T-helper 1 cell (primary cell): Measurements from ENCODE around the gene TIE1.

Source experiments
- DNase-seq, 5 donors: peaks; one replicate each; pipeline ENCODE4 v3.0.0-alpha.2; 2012 to 2020

The TIE1 gene

GRCh38 chr1:43293896-43294760 lies 6.7 kb upstream of the TIE1 start:
- DNase-seq: no peak

DNA sequence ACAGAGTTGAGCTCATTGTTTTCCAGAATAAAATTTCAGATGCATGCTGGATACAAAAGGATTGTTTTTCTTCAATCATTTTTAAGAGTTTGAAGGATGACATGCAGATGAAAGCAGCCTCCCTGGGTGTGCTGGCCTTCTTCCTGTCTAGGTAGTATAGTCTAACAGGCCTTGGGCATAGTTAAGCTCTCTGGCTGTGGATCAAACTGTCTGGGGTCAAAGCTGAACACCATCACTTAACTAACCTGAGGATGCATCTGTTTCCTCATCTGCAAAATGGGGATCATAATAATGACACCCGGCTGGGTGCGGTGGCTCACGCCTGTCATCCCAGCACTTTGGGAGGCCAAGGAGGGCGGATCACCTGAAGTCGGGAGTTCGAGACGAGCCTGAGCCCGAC lies 6.0 kb upstream of the TIE1 start:
- DNase-seq: no peak

DNA sequence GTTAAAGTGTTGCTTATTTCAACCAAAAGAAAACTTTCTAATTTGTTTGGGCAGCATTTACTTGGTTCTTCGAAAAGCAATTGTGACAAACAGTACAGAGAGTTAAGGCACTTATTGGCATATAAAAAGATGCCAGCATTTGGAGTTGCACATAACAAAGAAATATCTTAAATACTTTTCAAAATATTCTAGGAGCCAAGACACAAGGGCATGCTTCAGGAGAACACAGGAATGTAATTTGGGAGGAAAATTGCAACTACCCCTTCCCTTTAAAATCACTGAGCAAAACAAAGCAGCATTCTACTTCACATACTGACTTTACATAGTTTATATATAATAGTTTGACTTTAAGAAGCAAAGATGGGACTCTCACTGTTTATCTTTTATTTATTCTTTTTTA lies 4.6 kb upstream of the TIE1 start:
- no peak for DNase-seq

- DNase-seq: no peak
These were observed 2.7 kb upstream of the TIE1 start for GRCh38 chr1:43298055-43298454.

DNA sequence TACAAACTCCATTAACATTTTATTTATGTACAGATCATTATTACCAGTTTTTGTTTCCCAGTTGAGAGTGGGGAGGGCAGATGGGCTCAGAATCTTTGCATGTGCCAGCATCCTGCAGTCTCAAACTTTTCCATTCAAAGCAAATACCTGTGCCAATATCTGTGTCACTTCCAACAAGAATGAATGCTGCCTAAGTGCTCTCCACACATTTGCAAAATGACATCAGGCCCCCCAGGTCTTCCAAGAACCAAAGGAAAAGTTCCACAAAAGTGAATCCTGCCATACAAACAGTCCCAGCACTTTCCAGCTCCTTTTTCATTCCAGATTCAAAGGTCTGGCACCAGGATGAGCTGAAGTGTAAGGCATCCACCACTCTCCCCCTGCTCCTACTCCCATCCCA lies 1.7 kb upstream of the TIE1 start:
- DNase-seq: no peak

- DNase-seq: no peak
These were observed 1.4 kb downstream of the TIE1 start for GRCh38 chr1:43302201-43302600.

DNA sequence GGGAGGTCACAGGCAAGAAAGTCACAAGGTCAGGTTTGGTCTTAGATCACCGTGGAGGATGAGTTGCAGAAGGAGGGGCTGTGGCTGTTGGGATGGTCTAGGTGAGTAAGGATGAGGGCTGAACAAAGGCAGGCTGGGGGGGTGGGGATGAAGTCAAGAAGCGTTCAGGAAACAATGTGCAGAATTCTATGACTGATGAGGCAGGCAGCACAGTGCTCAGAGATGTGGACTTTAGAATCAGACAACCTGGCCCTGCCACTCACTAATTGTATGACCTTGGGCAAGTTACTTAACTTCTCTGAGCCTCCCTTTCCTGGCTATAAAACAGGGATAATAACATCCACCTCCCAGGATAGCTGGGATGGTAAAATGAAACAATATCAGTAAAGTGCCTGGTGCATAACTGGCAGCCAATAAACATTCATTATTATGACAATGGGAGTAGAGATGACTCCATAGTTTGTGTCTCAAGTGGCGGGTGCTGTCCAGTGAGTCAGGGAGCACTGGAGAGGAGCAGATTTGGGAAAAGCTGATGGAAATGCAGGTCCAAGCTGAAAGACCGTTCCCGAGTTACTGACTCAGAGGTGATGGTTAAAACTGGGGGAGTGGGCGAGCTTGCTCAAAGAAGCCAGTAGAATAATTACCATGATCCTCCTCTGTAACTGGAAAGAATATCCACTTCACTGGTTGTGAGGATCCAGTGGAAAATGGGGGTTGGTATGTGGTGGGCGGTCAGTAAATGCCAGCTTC lies 2.1 kb downstream of the TIE1 start:
- no peak for DNase-seq

- no peak for DNase-seq
These were observed 2.9 kb downstream of the TIE1 start for GRCh38 chr1:43303471-43304313.

GRCh38 chr1:43304314-43304681 lies 3.5 kb downstream of the TIE1 start:
- DNase-seq: no peak

DNA sequence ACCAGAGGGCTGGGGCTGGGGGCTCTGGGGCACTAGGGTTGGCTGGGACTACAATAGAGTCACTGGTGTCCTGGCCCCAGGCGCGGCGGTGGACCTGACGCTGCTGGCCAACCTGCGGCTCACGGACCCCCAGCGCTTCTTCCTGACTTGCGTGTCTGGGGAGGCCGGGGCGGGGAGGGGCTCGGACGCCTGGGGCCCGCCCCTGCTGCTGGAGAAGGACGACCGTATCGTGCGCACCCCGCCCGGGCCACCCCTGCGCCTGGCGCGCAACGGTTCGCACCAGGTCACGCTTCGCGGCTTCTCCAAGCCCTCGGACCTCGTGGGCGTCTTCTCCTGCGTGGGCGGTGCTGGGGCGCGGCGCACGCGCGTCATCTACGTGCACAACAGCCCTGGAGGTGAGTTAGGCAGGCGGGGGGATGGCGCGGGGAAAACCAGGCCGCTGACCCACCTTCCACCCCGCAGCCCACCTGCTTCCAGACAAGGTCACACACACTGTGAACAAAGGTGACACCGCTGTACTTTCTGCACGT lies 4.1 kb downstream of the TIE1 start:
- no peak for DNase-seq

- no peak for DNase-seq
These were observed 4.7 kb downstream of the TIE1 start for GRCh38 chr1:43305461-43305860.

DNA sequence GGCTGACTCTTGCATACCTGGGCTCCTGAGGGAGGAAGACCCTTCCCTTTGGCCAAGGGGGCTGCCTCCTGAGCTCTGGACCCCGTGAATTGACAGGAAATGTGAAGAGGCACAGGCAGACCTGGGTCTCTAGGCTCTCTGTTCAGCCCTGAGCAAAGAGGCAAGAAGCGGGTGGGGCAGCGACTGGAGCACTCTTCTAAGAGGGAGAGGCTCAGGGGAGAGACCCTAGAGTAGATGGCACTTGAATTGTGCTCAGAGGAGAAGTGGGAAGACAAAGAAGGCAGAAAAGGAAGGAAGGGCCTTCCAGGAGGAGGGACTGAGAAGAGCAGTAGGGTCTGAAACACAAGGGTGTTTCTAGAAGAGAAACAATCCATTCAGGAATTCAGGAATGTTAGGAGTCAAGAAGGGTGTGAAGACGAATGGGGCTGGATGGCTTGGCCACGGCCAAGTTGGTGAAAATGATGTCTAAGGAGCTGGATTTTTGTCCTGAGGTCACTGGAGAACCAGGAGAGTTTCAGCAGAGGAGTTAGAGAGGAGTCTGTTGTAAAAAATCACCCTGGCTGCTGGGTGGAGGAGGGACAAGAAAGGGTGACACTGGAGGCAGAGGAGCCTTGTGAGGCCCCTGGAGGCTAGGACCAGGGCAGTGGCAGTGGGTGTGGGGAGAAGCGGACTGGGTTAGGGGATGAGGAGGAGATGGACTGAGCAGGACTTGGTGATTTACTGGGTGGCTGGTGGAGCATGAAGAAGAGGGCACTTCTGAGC lies 5.3 kb downstream of the TIE1 start:
- DNase-seq: no peak

GRCh38 chr1:43306688-43307457 lies 6.1 kb downstream of the TIE1 start:
- no peak for DNase-seq

- no peak for DNase-seq
These were observed 6.8 kb downstream of the TIE1 start for GRCh38 chr1:43307458-43308158.

DNA sequence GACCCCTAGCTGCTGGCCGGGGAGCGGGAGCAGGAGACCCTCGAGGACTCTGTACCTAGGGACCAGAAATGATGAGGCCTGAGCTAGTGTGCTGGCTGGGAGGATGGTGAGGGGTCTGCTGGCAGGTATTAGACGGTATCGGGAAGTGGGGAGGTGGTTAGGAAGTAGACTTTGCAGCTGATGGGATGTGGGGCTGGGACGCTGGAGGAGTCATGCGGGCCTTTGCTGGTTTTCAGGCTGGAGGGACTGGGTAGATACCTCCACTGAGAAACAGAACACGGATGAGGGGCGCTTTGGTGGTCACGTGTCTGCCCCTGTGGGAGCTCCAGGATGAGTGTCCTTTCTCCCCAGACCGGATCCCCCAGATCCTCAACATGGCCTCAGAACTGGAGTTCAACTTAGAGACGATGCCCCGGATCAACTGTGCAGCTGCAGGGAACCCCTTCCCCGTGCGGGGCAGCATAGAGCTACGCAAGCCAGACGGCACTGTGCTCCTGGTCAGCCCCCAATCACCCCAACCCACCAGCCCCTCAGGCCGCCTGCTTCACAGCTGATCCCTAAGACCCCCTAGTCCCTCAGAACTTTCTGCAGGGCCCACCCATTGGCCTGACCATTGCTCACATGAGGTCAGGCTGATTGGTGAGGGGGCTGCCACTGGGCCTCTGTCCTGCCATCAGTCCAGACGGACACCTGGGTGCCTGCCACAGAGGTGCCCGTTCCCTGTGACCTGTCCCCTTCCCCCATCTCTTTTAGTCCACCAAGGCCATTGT lies 8.0 kb downstream of the TIE1 start:
- DNase-seq: no peak

DNA sequence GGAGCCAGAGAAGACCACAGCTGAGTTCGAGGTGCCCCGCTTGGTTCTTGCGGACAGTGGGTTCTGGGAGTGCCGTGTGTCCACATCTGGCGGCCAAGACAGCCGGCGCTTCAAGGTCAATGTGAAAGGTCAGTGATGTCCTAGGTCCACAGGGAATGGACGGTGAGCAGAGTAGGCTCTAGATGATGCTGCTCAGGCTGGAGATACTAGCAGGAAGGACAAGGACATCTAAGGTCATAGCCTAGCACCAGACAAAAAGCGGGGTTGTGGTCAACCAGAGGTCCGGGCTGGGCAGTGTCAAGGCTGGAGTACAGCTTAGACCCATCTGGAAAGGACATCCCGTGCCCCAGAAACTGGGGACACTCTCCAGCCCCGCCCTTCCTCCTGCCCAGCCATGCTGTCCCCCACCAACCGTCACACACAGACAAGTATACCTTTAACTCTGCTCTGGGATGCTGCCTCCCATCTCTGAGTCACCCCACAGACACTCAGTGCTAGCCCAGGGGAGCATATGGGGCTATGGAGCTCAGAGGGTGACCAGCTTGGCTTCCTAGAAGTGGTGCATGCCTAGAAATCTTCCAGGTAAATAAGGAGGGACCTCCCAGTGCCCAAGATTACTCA lies 8.7 kb downstream of the TIE1 start:
- no peak for DNase-seq

DNA sequence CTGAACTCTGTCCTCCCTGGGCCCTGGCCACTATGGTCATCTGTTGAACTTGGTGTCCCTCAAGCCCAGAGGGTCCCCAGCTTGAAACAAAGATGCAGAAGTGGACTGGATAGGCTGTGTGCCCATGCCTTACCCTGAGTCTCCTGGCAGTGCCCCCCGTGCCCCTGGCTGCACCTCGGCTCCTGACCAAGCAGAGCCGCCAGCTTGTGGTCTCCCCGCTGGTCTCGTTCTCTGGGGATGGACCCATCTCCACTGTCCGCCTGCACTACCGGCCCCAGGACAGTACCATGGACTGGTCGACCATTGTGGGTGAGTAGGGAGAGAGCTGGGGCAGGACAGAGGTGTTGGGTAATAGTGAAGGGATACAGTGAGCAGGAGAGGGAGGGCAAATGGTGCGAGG lies 10.7 kb downstream of the TIE1 start:
- no peak for DNase-seq

- no peak for DNase-seq
These were observed 11.4 kb downstream of the TIE1 start for GRCh38 chr1:43312212-43312623.
